ENCODE data around the gene CEACAM1.
"Not testable (repeated sequence)": the region's sequence is repeated elsewhere in the genome, so short reads cannot be mapped to it uniquely, and the experiment has no call there.

Gene CEACAM1

DNA sequence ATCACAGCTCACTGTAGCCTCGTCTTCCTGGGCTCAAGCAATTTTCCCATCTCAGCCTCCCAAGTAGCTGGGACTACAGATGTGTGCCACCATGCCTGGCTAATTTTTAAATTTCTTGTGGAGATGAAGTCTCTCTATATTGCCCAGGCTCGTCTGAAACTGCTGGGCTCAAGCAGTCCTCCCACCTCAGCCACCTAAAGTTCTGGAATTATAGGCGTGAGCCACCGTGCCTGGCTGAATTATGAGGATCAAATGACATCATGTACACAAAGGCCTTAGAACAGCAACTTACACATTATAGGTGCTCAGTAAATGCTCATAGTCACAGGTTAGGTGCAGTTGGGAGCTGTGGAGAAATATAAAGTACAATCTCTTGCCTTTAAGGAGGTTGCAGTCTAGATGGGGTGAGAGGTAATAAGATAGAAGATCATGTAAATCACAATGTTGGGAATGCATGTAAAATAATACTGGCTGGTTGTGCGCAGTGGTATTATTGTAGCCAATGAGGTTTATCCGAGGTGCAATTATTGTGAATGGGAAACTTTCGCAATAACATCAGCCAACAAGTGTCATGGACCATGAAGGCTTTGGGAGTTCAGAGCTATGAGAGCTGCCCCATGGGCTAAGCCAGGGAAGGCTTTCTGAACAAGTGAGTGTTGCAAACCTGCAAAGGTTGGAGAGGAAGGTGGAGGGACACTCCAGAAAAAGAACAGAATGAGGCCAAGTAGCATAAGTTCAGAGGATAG is 55.7 kb downstream of the CEACAM1 start:
- DNase-seq, result no peak

DNA sequence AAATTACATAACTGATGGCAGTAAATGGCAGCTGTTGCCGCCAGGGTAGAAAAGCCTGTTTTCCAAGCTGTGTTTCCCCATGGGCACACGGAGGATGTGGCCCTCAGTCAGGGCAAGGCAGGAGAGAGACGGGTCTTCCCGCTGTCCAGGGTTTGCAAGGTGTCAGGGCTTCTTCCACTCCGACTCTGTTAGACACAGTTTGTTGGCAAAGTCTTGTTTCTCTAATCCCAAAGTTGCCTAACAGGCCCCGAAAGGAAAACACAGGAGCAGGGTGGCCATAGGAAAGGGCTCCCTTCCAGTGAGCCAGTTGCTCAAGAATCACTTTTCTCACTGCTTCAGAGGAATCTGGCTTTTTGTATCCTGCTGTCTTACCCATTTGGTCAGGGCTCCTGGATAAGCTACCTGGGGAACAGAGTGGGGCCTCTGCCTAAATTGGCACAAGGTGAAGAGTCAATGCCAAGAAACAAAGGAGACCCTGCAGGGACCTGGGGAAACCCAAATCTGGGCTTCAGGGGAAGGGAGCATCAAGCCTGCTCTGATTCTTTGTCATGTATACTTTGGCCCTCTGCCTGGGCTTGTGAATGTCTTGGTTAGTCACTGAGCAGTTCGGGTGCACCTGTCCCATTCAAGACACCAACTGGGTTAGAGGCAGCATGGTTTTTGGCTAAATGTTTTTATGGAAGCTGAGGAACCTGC is 56.6 kb downstream of the CEACAM1 start:
- no peak for DNase-seq

DNA sequence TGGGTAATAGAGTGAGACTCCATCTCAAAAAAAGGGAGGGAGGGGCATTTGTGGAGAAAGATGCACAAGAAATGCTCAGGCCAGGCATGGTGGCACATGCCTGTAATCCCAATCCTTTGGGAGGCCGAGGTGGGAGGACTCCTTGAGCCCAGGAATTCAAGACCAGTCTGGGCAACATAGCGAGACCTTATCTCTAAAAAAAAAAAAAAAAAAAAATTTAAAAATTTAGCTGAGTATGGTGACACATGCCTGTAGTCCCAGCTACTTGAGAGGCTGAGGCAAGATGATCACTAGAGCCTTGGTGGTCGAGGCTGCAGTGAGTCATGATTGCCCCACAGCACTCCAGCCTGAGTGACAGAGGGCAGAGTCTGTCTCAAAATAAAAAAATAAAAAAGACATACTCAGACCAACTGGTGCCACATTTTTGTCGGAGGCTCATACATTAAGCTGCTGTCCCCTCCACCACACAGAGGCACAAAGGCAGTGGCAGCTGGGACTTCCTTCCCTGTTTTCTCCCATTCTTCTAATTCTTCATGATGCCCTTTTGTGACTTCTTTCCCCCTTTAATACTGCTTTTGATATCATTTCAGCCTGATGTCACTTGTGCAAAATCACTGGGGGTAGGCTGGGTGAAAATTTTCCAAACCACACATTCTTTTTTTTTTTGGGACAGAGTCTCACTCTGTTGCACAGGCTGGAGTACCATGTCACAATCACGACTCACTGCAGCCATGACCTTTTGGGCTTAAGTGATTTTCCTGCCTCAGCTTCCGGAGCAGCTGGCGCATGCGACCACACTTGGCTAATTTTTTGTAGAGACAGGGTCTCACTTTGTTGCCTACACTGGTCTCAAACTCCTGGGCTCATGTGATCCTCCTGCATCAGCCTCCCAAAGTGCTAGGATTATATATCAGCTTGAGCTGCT is 58.7 kb downstream of the CEACAM1 start:
- DNase-seq, result peak in 1 of 2 donors; percentile 50

DNA sequence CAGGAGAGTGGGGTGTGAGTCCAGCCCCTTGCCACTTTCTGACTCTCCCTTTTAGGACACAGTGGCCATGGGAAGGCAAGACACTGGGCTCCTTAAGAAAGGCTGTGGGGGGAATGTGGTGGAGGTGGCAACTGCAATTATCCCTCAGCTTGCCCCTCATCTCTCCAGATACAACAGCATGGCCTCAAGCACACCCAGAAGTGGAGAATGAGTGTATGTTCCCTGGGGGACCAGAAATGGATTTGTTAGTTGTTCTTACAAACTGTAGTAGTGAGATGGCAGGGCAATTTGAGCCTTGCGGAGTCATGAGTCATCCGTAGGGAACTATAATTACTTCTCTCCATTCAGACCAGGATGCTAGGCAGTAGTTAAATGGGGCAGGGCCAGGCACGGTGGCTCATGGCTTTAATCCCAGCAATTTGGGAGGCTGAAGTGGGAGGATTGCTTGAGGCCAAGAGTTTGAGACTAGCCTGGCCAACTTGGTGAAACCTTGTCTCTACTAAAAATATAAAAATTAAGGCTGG is 59.9 kb downstream of the CEACAM1 start:
- DNase-seq, result no peak

DNA sequence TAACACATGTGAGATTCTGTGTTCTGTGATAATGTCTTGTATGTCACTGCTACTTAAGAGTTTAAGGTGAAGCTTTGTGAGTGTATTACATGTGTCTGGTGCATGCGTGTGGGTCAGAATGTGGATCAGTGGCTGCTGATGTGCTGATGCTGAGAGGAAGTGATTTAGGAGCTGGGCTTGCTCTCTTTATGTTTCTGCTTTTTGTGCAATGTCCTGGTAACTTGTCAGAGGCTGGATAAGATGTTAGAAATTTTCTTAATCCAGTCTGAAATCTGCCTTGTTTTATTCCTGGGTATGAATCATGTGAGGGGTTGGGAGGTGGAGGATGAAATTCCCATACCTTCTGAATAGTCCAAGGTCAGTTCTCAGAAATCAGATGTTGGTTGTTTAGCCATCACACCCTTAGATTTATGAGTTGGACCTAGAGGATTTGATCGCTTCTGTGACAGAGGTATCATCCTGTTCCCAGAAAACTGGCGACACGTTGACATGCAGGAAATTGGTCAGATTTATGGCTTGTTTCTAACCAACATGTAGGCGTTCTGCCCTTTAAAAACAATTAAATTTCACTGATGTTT is 61.0 kb downstream of the CEACAM1 start:
- DNase-seq, result peak in 1 of 2 donors; percentile 13

DNA sequence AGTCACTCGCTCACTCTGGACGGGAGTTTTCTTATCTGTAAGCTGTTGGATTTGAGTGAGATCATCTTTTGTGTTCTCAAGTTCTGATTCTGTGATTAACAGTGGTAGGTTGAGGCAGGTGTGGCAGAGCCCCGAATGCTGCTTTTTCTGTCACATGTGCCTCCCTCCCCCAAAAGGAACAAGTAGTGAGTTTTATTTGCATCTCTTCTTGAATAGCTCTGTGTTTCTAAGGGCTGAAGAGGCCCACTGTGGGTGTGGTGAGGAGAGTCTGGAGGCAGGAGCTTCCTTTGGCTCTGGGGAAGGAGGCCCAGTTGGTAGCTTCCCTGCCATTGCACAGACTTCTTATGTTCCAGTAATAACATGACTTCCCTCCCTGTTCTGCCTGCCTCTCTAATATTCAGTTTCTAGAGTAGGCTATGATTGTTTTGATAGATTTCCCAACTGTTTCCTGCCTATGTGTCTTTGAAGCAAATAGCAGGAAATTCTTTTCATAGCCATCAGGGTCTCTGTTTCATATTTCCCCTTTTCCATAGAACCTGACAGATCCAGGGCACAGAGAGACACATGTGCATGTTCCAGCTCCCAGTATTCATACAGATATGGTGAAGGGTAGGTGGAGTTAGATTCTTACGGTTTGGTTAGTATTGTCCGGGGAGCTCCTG is 61.6 kb downstream of the CEACAM1 start:
- DNase-seq, result no peak

DNA sequence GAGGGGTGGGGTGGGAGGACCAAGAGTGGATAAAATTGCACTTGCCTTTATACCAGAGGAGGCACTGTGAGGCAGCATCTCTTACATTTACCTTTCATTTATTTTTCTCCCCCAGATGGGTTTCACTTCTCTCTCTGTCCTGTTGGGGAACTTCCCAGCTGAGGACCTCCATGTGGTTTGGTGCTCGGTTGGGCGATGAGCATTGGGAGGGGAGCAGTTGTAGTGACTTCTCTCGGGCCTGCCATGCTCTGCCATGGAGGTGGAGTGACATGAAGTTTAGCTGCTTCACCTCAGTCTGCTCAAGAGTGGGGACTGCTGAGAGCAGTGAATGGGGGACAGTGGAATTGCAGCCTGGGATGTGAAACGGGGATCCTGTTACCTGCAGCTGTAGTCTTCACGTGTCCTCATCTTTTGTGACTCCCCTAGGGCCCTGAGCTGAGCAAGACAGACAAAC is 62.4 kb downstream of the CEACAM1 start:
- no peak for DNase-seq

DNA sequence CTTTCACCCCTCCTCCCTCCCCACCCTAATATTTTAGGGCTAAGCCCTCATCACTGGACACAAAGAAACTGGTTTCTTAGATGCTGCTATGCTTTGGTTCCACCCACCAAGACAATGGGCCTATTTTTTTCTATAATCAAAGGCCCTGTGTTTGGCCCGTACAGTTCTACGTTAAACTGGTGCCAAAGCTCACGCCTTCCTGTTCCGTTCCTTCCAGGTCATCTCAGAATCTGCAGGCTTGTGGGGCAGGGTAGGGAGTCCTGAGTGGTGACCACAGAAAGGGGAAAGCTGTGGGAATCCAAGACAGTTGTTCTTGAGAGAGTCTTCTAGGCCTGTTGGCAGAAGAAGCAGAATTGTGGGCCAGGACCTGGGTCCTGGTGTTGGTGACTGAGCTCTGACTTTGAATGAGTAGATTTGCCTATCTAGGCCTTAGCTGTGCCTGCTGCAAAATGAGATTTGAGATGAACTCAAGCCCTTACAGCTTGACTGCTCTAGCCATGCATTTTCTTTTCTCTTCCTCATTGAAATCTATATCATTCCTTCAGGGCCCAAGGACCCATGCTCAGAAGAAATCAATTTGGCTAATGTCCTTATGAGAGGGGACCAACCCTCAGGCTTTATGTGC is 66.5 kb downstream of the CEACAM1 start:
- no peak for DNase-seq

DNA sequence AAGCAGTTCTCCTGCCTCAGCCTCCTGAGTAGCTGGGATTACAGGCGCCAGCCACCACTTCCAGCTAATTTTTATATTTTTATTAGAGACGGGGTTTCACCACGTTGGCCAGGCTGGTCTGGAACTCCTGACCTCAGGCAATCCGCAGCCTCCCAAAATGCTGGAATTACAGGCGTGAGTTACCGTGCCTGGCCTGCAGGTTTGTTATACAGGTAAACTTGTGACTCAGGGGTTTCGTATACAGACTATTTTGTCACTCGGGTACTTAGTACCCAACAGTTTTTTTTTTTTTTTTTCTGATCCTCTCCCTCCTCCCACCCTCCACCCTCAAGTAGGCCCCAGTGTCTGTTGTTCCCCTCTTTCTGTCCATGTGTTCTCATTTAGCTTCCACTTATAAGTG is 67.0 kb downstream of the CEACAM1 start:
- not testable (repeated sequence) for DNase-seq

DNA sequence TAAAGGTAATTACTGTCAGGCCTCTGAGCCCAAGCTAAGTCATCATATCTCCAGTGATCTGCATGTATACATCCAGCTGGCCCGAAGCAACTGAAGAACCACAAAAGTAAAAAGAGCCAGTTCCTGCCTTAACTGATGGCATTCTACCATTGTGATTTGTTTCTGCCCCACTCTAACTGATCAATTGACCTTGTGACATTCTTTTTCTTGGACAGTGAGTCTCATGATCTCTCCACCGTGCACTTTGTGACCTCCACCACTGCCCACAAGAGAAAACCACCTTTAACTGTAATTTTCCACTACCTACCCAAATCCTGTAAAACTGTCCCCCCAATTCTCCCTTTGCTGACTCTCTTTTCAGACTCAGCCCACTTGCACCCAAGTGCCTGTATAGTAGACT is 68.4 kb downstream of the CEACAM1 start:
- DNase-seq, result no peak
